Measurements from ENCODE around the gene SMOC2. TPM values are rescaled to one million over a fixed set of nuclear protein-coding genes. Genes with fewer than 3 reads are reported as not detected.

The SMOC2 gene
- total RNA-seq, 2 donors from 2014 or later = 17.8 to 167 TPM

- intact Hi-C loops (cut with DNase I) = no loop called here
- H3K27ac ChIP-seq = no peak overlapping the region
- 40% methylated on average over 5 of the region's 5 CpGs for WGBS
- H3K4me1 ChIP-seq (replicated peaks) = no peaks in the 10 kb centered on the region
- DNase-seq (ENCODE audit: low spot score) = no peak
- no peaks in the 10 kb centered on the region for H3K27me3 ChIP-seq (replicated peaks; ENCODE audit: insufficient read depth)
- no peak overlapping the region for H3K4me3 ChIP-seq
- H3K9me3 ChIP-seq = no peaks in the 10 kb centered on the region
- no peaks in the 10 kb centered on the region for H3K36me3 ChIP-seq
- no peak for TF ChIP-seq POLR2A (IDR thresholded peaks at IDR 0.05)
- no peak for TF ChIP-seq POLR2AphosphoS5 (IDR thresholded peaks at IDR 0.05)
- TF ChIP-seq CTCF (IDR thresholded peaks at IDR 0.05) = no peak
Measured at GRCh38 chr6:168506460-168506859, 65.5 kb downstream of the SMOC2 start.

GRCh38 chr6:168507297-168507696 is 66.3 kb downstream of the SMOC2 start:
- intact Hi-C loops (cut with DNase I) = no loop called here
- no peaks in the 10 kb centered on the region for H3K36me3 ChIP-seq
- no peak for DNase-seq (ENCODE audit: low spot score)
- H3K9me3 ChIP-seq = no peaks in the 10 kb centered on the region
- 44% methylated on average over 12 of the region's 12 CpGs for WGBS
- H3K4me1 ChIP-seq (replicated peaks) = no peaks in the 10 kb centered on the region
- no peaks in the 10 kb centered on the region for H3K27me3 ChIP-seq (replicated peaks; ENCODE audit: insufficient read depth)
- H3K4me3 ChIP-seq = no peak overlapping the region
- no peak overlapping the region for H3K27ac ChIP-seq
- TF ChIP-seq POLR2A (IDR thresholded peaks at IDR 0.05) (no peak), POLR2AphosphoS5 (IDR thresholded peaks at IDR 0.05) (no peak), CTCF (IDR thresholded peaks at IDR 0.05) (no peak)

DNA sequence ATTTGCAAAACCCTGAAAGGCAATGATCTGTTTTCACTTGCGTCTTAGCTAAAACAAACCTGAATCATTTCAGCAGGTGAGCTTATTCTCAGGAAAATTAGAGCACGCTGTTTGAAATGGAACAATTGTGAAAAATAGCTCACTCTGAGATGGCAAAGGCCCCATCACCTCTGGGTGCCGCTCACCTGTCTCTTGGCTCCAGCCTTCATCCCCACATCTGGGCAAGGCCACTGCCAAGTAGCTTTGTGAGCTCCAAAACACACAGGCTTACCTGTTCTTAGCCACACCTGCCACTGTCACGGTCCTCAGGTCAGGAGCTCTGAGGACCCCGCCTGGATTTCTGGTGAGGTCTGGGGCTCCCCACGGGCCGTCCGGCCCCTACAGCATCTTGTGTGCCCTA is 66.7 kb downstream of the SMOC2 start:
- intact Hi-C loops (cut with DNase I) = no loop called here

GRCh38 chr6:168508903-168509302 is 67.9 kb downstream of the SMOC2 start:
- no peaks in the 10 kb centered on the region for H3K4me1 ChIP-seq (replicated peaks)
- no peaks in the 10 kb centered on the region for H3K27me3 ChIP-seq (replicated peaks; ENCODE audit: insufficient read depth)
- no peak overlapping the region for H3K27ac ChIP-seq
- TF ChIP-seq POLR2A (IDR thresholded peaks at IDR 0.05) (no peak), POLR2AphosphoS5 (IDR thresholded peaks at IDR 0.05) (no peak), CTCF (IDR thresholded peaks at IDR 0.05) (no peak)
- 93% methylated on average over 12 of the region's 12 CpGs for WGBS
- no peak overlapping the region for H3K4me3 ChIP-seq
- intact Hi-C loops (cut with DNase I) = no loop called here
- no peaks in the 10 kb centered on the region for H3K9me3 ChIP-seq
- DNase-seq (ENCODE audit: low spot score) = no peak
- H3K36me3 ChIP-seq = no peaks in the 10 kb centered on the region

More for the DNA sequence above, 66.7 kb downstream of the SMOC2 start:
- Histone ChIP-seq H3K27me3 (replicated peaks; ENCODE audit: insufficient read depth) (no peaks in the 10 kb centered on the region), H3K9me3 (no peaks in the 10 kb centered on the region), H3K4me1 (replicated peaks) (no peaks in the 10 kb centered on the region), H3K4me3 (no peak overlapping the region), H3K36me3 (no peaks in the 10 kb centered on the region), H3K27ac (no peak overlapping the region)
- TF ChIP-seq POLR2AphosphoS5 (IDR thresholded peaks at IDR 0.05) (no peak), POLR2A (IDR thresholded peaks at IDR 0.05) (no peak), CTCF (IDR thresholded peaks at IDR 0.05) (no peak)
- 80% methylated on average over 8 of the region's 8 CpGs for WGBS
- no peak for DNase-seq (ENCODE audit: low spot score)

DNA sequence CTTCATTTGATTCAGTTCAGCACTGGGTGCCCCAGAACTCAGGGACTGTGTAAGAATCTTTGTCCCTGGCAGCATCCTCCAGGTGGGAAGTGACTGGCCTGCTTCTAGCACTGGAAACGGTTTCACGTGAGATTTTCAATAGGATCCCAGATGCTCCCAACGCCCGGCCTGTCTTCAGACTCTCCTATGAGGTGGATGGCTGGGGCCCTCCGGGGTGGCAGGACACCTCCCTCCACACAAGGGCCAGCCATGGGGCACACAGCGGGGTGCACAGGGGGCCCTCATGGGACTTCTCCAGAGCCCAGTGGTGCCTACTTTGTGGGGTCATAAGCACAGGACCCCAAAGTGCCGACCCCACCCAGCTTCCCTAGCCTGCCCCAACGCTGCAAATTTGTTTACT is 72.8 kb downstream of the SMOC2 start:
- Histone ChIP-seq H3K9me3 (no peaks in the 10 kb centered on the region), H3K4me3 (no peak overlapping the region), H3K36me3 (no peaks in the 10 kb centered on the region), H3K27me3 (replicated peaks; ENCODE audit: insufficient read depth) (no peaks in the 10 kb centered on the region), H3K27ac (no peak overlapping the region), H3K4me1 (replicated peaks) (no peaks in the 10 kb centered on the region)
- whole genome bisulfite sequencing = 80% methylated on average over 8 of the region's 8 CpGs
- intact Hi-C loops (cut with DNase I) = no loop called here
- TF ChIP-seq POLR2AphosphoS5 (IDR thresholded peaks at IDR 0.05) = no peak
- TF ChIP-seq POLR2A (IDR thresholded peaks at IDR 0.05) = no peak
- TF ChIP-seq CTCF (IDR thresholded peaks at IDR 0.05) = no peak
- no peak for DNase-seq (ENCODE audit: low spot score)

Measured in prostate gland (tissue), 2 donors.